ENCODE results near the gene TESMIN.

The TESMIN gene

GRCh38 chr11:68663482-68664010 is 87.8 kb downstream of the TESMIN start:
- no peak for DNase-seq

GRCh38 chr11:68661697-68662603 is 89.4 kb downstream of the TESMIN start:
- H3K4me3 ChIP-seq (ENCODE audit: control insufficient read depth in 1 of 7, extremely low read depth in 1 of 7, insufficient read depth in 4 of 7, low read depth in 2 of 7, low read length in 6 of 7): no peak overlapping the region
- ChIA-PET POLR2A (no interaction called here), CTCF (interaction anchor here (0.6 kb wide), 1 partner anchor 483 kb away, joined by 3 read pairs; no protein-coding TSS in a partner anchor)
- no peak overlapping the region for H3K27ac ChIP-seq (ENCODE audit: insufficient read depth in 1 of 2, low read depth in 1 of 2, low read length in 2 of 2, poor library complexity in 1 of 2, severe bottlenecking in 2 of 2)
- H3K36me3 ChIP-seq (ENCODE audit: control insufficient read depth in 4 of 4, insufficient read depth in 4 of 4, low read length in 3 of 4): no peaks in the 10 kb centered on the region
- H3K4me1 ChIP-seq (ENCODE audit: control extremely low read depth in 1 of 4, control insufficient read depth in 4 of 4, insufficient read depth in 4 of 4, low read length in 3 of 4): peaks cover 0 to 1% (median 0%) of the 10 kb centered on the region in 4 experiments
- WGBS (ENCODE audit: insufficient coverage): 96% methylated on average over 4 of the region's 18 CpGs
- H3K27me3 ChIP-seq (replicated peaks in 2 of 5; ENCODE audit: control insufficient read depth in 4 of 5, insufficient read depth in 5 of 5, low read length in 4 of 5): peaks cover 0 to 3% (median 0%) of the 10 kb centered on the region in 5 experiments
- H3K9me3 ChIP-seq (ENCODE audit: control extremely low read depth in 1 of 5, control insufficient read depth in 4 of 5, insufficient read depth in 2 of 5, low read depth in 1 of 5, low read length in 4 of 5): peaks cover 0 to 3% (median 0%) of the 10 kb centered on the region in 5 experiments
- no peak for DNase-seq

More at GRCh38 chr11:68663482-68664010, 87.8 kb downstream of the TESMIN start:
- WGBS (ENCODE audit: insufficient coverage): 96% methylated on average over 16 of the region's 18 CpGs
- ChIA-PET CTCF (no interaction called here), POLR2A (no interaction called here)
- Histone ChIP-seq H3K36me3 (ENCODE audit: control insufficient read depth in 4 of 4, insufficient read depth in 4 of 4, low read length in 3 of 4) (no peaks in the 10 kb centered on the region), H3K4me1 (ENCODE audit: control extremely low read depth in 1 of 4, control insufficient read depth in 4 of 4, insufficient read depth in 4 of 4, low read length in 3 of 4) (peaks cover 0 to 1% (median 0%) of the 10 kb centered on the region in 4 experiments), H3K4me3 (ENCODE audit: control insufficient read depth in 1 of 7, extremely low read depth in 1 of 7, insufficient read depth in 4 of 7, low read depth in 2 of 7, low read length in 6 of 7) (no peak overlapping the region), H3K27me3 (replicated peaks in 2 of 5; ENCODE audit: control insufficient read depth in 4 of 5, insufficient read depth in 5 of 5, low read length in 4 of 5) (peaks cover 0 to 3% (median 0%) of the 10 kb centered on the region in 5 experiments), H3K27ac (ENCODE audit: insufficient read depth in 1 of 2, low read depth in 1 of 2, low read length in 2 of 2, poor library complexity in 1 of 2, severe bottlenecking in 2 of 2) (no peak overlapping the region), H3K9me3 (ENCODE audit: control extremely low read depth in 1 of 5, control insufficient read depth in 4 of 5, insufficient read depth in 2 of 5, low read depth in 1 of 5, low read length in 4 of 5) (peaks cover 0 to 3% (median 0%) of the 10 kb centered on the region in 5 experiments)

GRCh38 chr11:68661014-68661413 is 90.3 kb downstream of the TESMIN start:
- H3K4me3 ChIP-seq (ENCODE audit: control insufficient read depth in 1 of 7, extremely low read depth in 1 of 7, insufficient read depth in 4 of 7, low read depth in 2 of 7, low read length in 6 of 7): no peak overlapping the region
- ChIA-PET CTCF (interaction anchor here (1.4 kb wide), 1 partner anchor 15 kb away, joined by 4 read pairs; no protein-coding TSS in a partner anchor), POLR2A (no interaction called here)
- no peak for DNase-seq
- no peaks in the 10 kb centered on the region for H3K36me3 ChIP-seq (ENCODE audit: control insufficient read depth in 4 of 4, insufficient read depth in 4 of 4, low read length in 3 of 4)
- peaks cover 0 to 3% (median 0%) of the 10 kb centered on the region in 5 experiments for H3K9me3 ChIP-seq (ENCODE audit: control extremely low read depth in 1 of 5, control insufficient read depth in 4 of 5, insufficient read depth in 2 of 5, low read depth in 1 of 5, low read length in 4 of 5)
- H3K27me3 ChIP-seq (replicated peaks in 2 of 5; ENCODE audit: control insufficient read depth in 4 of 5, insufficient read depth in 5 of 5, low read length in 4 of 5): no peaks in the 10 kb centered on the region
- no peak overlapping the region for H3K27ac ChIP-seq (ENCODE audit: insufficient read depth in 1 of 2, low read depth in 1 of 2, low read length in 2 of 2, poor library complexity in 1 of 2, severe bottlenecking in 2 of 2)
- H3K4me1 ChIP-seq (ENCODE audit: control extremely low read depth in 1 of 4, control insufficient read depth in 4 of 4, insufficient read depth in 4 of 4, low read length in 3 of 4): peaks cover 0 to 1% (median 0%) of the 10 kb centered on the region in 4 experiments
- 84% methylated on average over 11 of the region's 15 CpGs for whole genome bisulfite sequencing (ENCODE audit: insufficient coverage)

GRCh38 chr11:68660066-68660810 is 91.1 kb downstream of the TESMIN start:
- no peak for DNase-seq
- Histone ChIP-seq H3K4me1 (ENCODE audit: control extremely low read depth in 1 of 4, control insufficient read depth in 4 of 4, insufficient read depth in 4 of 4, low read length in 3 of 4) (peaks cover 0 to 1% (median 0%) of the 10 kb centered on the region in 4 experiments), H3K4me3 (ENCODE audit: control insufficient read depth in 1 of 7, extremely low read depth in 1 of 7, insufficient read depth in 4 of 7, low read depth in 2 of 7, low read length in 6 of 7) (no peak overlapping the region), H3K27ac (ENCODE audit: insufficient read depth in 1 of 2, low read depth in 1 of 2, low read length in 2 of 2, poor library complexity in 1 of 2, severe bottlenecking in 2 of 2) (no peak overlapping the region), H3K27me3 (replicated peaks in 2 of 5; ENCODE audit: control insufficient read depth in 4 of 5, insufficient read depth in 5 of 5, low read length in 4 of 5) (no peaks in the 10 kb centered on the region), H3K9me3 (ENCODE audit: control extremely low read depth in 1 of 5, control insufficient read depth in 4 of 5, insufficient read depth in 2 of 5, low read depth in 1 of 5, low read length in 4 of 5) (peaks cover 0 to 8% (median 3%) of the 10 kb centered on the region in 5 experiments), H3K36me3 (ENCODE audit: control insufficient read depth in 4 of 4, insufficient read depth in 4 of 4, low read length in 3 of 4) (no peaks in the 10 kb centered on the region)
- CTCF ChIA-PET: interaction anchor here (1.4 kb wide), 1 partner anchor 14 kb away, joined by 4 read pairs; no protein-coding TSS in a partner anchor
- POLR2A ChIA-PET: no interaction called here
- 98% methylated on average over 13 of the region's 18 CpGs for WGBS (ENCODE audit: insufficient coverage)

- H3K9me3 ChIP-seq (ENCODE audit: control extremely low read depth in 1 of 5, control insufficient read depth in 4 of 5, insufficient read depth in 2 of 5, low read depth in 1 of 5, low read length in 4 of 5): peaks cover 0 to 14% (median 5%) of the 10 kb centered on the region in 5 experiments
- 88% methylated on average over 18 of the region's 22 CpGs for WGBS (ENCODE audit: insufficient coverage)
- no peak overlapping the region for H3K27ac ChIP-seq (ENCODE audit: insufficient read depth in 1 of 2, low read depth in 1 of 2, low read length in 2 of 2, poor library complexity in 1 of 2, severe bottlenecking in 2 of 2)
- no peaks in the 10 kb centered on the region for H3K27me3 ChIP-seq (replicated peaks in 2 of 5; ENCODE audit: control insufficient read depth in 4 of 5, insufficient read depth in 5 of 5, low read length in 4 of 5)
- peaks cover 0 to 1% (median 0%) of the 10 kb centered on the region in 4 experiments for H3K4me1 ChIP-seq (ENCODE audit: control extremely low read depth in 1 of 4, control insufficient read depth in 4 of 4, insufficient read depth in 4 of 4, low read length in 3 of 4)
- POLR2A ChIA-PET: no interaction called here
- no peaks in the 10 kb centered on the region for H3K36me3 ChIP-seq (ENCODE audit: control insufficient read depth in 4 of 4, insufficient read depth in 4 of 4, low read length in 3 of 4)
- no peak overlapping the region for H3K4me3 ChIP-seq (ENCODE audit: control insufficient read depth in 1 of 7, extremely low read depth in 1 of 7, insufficient read depth in 4 of 7, low read depth in 2 of 7, low read length in 6 of 7)
- CTCF ChIA-PET: no interaction called here
- DNase-seq: peak in 2 of 3 donors; percentile 17 to 31
These were observed 92.0 kb downstream of the TESMIN start for GRCh38 chr11:68659158-68659921.

GRCh38 chr11:68658661-68659060 is 92.7 kb downstream of the TESMIN start:
- Histone ChIP-seq H3K9me3 (ENCODE audit: control extremely low read depth in 1 of 5, control insufficient read depth in 4 of 5, insufficient read depth in 2 of 5, low read depth in 1 of 5, low read length in 4 of 5) (peaks cover 0 to 14% (median 5%) of the 10 kb centered on the region in 5 experiments), H3K27me3 (replicated peaks in 2 of 5; ENCODE audit: control insufficient read depth in 4 of 5, insufficient read depth in 5 of 5, low read length in 4 of 5) (no peaks in the 10 kb centered on the region), H3K27ac (ENCODE audit: insufficient read depth in 1 of 2, low read depth in 1 of 2, low read length in 2 of 2, poor library complexity in 1 of 2, severe bottlenecking in 2 of 2) (no peak overlapping the region), H3K4me1 (ENCODE audit: control extremely low read depth in 1 of 4, control insufficient read depth in 4 of 4, insufficient read depth in 4 of 4, low read length in 3 of 4) (peaks cover 0 to 1% (median 0%) of the 10 kb centered on the region in 4 experiments), H3K4me3 (ENCODE audit: control insufficient read depth in 1 of 7, extremely low read depth in 1 of 7, insufficient read depth in 4 of 7, low read depth in 2 of 7, low read length in 6 of 7) (no peak overlapping the region), H3K36me3 (ENCODE audit: control insufficient read depth in 4 of 4, insufficient read depth in 4 of 4, low read length in 3 of 4) (no peaks in the 10 kb centered on the region)
- ChIA-PET POLR2A (no interaction called here), CTCF (no interaction called here)
- 97% methylated on average over 13 of the region's 13 CpGs for WGBS (ENCODE audit: insufficient coverage)
- no peak for DNase-seq

Measured in common myeloid progenitor, CD34-positive (primary cell).